ENCODE results near the gene ACO2. TPM values are rescaled to one million over a fixed set of nuclear protein-coding genes. Genes with fewer than 3 reads are reported as not detected.
A peak's percentile ranks its signal among the peaks of the same experiment; 100 is the strongest.

ACO2 gene
- total and polyA plus RNA-seq, 2 of the 8 experiments (the other 6 are each of a cell fraction or from before 2014, with no cell fraction given), result 52.8 to 75.4 TPM

DNA sequence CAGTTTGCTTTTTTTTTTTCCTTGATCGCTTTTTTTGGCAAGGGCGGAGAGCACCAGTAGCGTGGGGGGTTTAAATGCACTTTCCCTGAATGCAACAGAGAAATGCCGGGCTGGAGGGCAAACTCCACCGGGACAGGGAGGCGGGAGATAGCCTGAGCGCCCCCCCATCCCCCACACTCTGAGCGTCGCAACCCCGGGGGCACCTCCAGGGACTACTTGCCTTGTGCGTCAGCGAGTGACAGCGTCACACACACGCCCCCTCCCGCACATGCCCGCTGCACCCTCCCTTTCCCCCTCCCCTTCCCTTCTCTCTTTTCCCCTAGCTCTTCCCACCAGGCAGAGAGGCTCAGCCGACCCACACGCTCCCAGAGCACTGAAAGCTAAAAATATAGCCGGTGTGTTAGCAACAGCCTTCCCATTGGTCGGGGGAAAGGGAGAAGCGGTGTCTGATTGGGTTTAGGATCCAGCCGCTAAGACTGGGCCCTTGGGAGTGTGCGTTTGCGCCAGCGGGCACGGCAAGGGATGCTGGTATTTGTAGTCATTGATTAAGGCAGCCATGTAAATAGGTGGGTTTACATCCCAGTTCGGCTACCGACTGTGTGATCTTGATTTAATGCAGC lies 20.6 kb upstream of the ACO2 start (continued):
- TF ChIP-seq FOSL1 (IDR thresholded peaks at IDR 0.05; ENCODE audit: insufficient read depth, low read depth, low read length), result no peak
- peak; percentile 76 for TF ChIP-seq JUND (IDR thresholded peaks at IDR 0.05; ENCODE audit: low read length)
- no peak for TF ChIP-seq CTBP2 (IDR thresholded peaks at IDR 0.05; ENCODE audit: borderline replicate concordance, insufficient read depth, insufficient read length, low read length)
- peak; percentile 59 for TF ChIP-seq TEAD4 (IDR thresholded peaks at IDR 0.05; ENCODE audit: low read depth, low read length)
- no peak for TF ChIP-seq KDM4A (IDR thresholded peaks at IDR 0.05; ENCODE audit: low read depth, low read length, severe bottlenecking)
- TF ChIP-seq RAD21 (IDR thresholded peaks at IDR 0.05 in 1 of 2, conservative IDR thresholded peaks at IDR 0.05 in 1 of 2; ENCODE audit: low read depth in 2 of 2, low read length in 2 of 2), result 0 out of 4 replicates have a peak, but pooled peaks of 1 of the 2 experiments have one; percentile 3
- TF ChIP-seq SAP30 (IDR thresholded peaks at IDR 0.05; ENCODE audit: insufficient read depth, insufficient replicate concordance, low read length), result peak; percentile 83
- peak; percentile 38; the same call in 1 of the 2 replicates for TF ChIP-seq SP4 (IDR thresholded peaks at IDR 0.05; ENCODE audit: low read length)
- no peak for TF ChIP-seq CHD1 (IDR thresholded peaks at IDR 0.05; ENCODE audit: low read depth, low read length)
- peak; percentile 75; the same call in 1 of the 2 replicates for TF ChIP-seq CHD2 (IDR thresholded peaks at IDR 0.05; ENCODE audit: low read length)
- TF ChIP-seq POLR2AphosphoS5 (IDR thresholded peaks at IDR 0.05; ENCODE audit: low read depth, low read length), result peak; percentile 83
- TF ChIP-seq TAF1 (IDR thresholded peaks at IDR 0.05; ENCODE audit: low read depth, low read length), result peak; percentile 92
- peak in 1 of 2 experiments; percentile 40; a peak in 1 of 3 replicates for TF ChIP-seq POLR2A (IDR thresholded peaks at IDR 0.05; ENCODE audit: control extremely low read depth in 1 of 2, low read depth in 2 of 2, low read length in 2 of 2)
- no peak for TF ChIP-seq EGR1 (IDR thresholded peaks at IDR 0.05; ENCODE audit: borderline replicate concordance, low read depth, low read length)

All from H1 (cell line).